ENCODE results near the gene METRN. TPM values are rescaled to one million over a fixed set of nuclear protein-coding genes. Genes with fewer than 3 reads are reported as not detected.

METRN gene
- total RNA-seq, 4 donors from 2014 or later = 13.3 to 29.5 (median 26.0) TPM

GRCh38 chr16:765488-765865 is 50.6 kb downstream of the METRN start:
- TF ChIP-seq CTCF (IDR thresholded peaks at IDR 0.05; ENCODE audit: low read depth) = no peak

GRCh38 chr16:766008-766819 is 51.3 kb downstream of the METRN start:
- no peak for TF ChIP-seq CTCF (IDR thresholded peaks at IDR 0.05; ENCODE audit: low read depth)

GRCh38 chr16:766820-767640 is 52.1 kb downstream of the METRN start:
- no peak for TF ChIP-seq CTCF (IDR thresholded peaks at IDR 0.05; ENCODE audit: low read depth)

- no peak for TF ChIP-seq CTCF (IDR thresholded peaks at IDR 0.05; ENCODE audit: low read depth)
Measured at GRCh38 chr16:767743-768235, 52.9 kb downstream of the METRN start.

- TF ChIP-seq CTCF (IDR thresholded peaks at IDR 0.05; ENCODE audit: low read depth) = no peak
Measured at GRCh38 chr16:768428-768827, 53.5 kb downstream of the METRN start.

Other genes with a start within 250 kb of the METRN start
- 10 to 100 TPM in 3 of 4 donors, 1 to 10 TPM in 1; 7.6 to 30.0 (median 13.3) TPM for gene CAPN15, start 187.4 kb upstream of the METRN start, total RNA-seq
- gene PRR35, start 154.7 kb upstream of the METRN start, total RNA-seq = not detected
- 1 to 10 TPM in 2 of 4 donors, under 1 TPM in 1, not detected in 1; 0.85 to 3.8 (median 2.0) TPM for gene NHLRC4, start 148.1 kb upstream of the METRN start, total RNA-seq
- gene PIGQ, start 145.2 kb upstream of the METRN start, total RNA-seq = 10 to 100 TPM in 3 of 4 donors, 1 to 10 TPM in 1; 9.5 to 42.0 (median 16.4) TPM
- 10 to 100 TPM in 2 of 4 donors, 1 to 10 TPM in 2; 7.7 to 32.2 (median 12.3) TPM for gene RAB40C, start 125.1 kb upstream of the METRN start, total RNA-seq
- 1 to 10 TPM in 1 of 4 donors, not detected in 3; 1.5 TPM for gene WFIKKN1, start 84.1 kb upstream of the METRN start, total RNA-seq
- 100 to 1,000 TPM in 3 of 4 donors, 10 to 100 TPM in 1; 72.2 to 199 (median 117) TPM for gene METTL26, start 78.8 kb upstream of the METRN start, total RNA-seq
- 10 to 100 TPM; 19.2 to 60.7 (median 39.7) TPM for gene MCRIP2, start 73.3 kb upstream of the METRN start, total RNA-seq
- gene WDR90, start 65.8 kb upstream of the METRN start, total RNA-seq = 10 to 100 TPM in 1 of 4 donors, 1 to 10 TPM in 3; 6.7 to 30.1 (median 8.4) TPM
- 10 to 100 TPM; 26.2 to 75.4 (median 37.8) TPM for gene RHOT2, start 47.0 kb upstream of the METRN start, total RNA-seq
- 1 to 10 TPM in 2 of 4 donors, under 1 TPM in 1, not detected in 1; 0.66 to 1.7 (median 1.3) TPM for gene RHBDL1, start 39.4 kb upstream of the METRN start, total RNA-seq
- 100 to 1,000 TPM; 107 to 244 (median 140) TPM for gene STUB1, start 34.7 kb upstream of the METRN start, total RNA-seq
- 10 to 100 TPM; 27.4 to 67.8 (median 49.3) TPM for gene JMJD8, start 30.8 kb upstream of the METRN start, total RNA-seq
- 10 to 100 TPM in 1 of 4 donors, 1 to 10 TPM in 3; 4.4 to 12.1 (median 6.4) TPM for gene WDR24, start 24.7 kb upstream of the METRN start, total RNA-seq
- gene FBXL16, start 9.3 kb upstream of the METRN start, total RNA-seq = not detected
- 10 to 100 TPM; 12.6 to 55.6 (median 23.7) TPM for gene ANTKMT, start 6.0 kb downstream of the METRN start, total RNA-seq
- 1 to 10 TPM in 2 of 4 donors, under 1 TPM in 1, not detected in 1; 0.44 to 2.5 (median 1.5) TPM for gene CCDC78, start 11.3 kb downstream of the METRN start, total RNA-seq
- gene HAGHL, start 12.0 kb downstream of the METRN start, total RNA-seq = 1 to 10 TPM; 1.1 to 5.6 (median 2.6) TPM
- 10 to 100 TPM; 17.6 to 39.0 (median 22.5) TPM for gene CIAO3, start 25.9 kb downstream of the METRN start, total RNA-seq
- gene MSLN, start 45.6 kb downstream of the METRN start, total RNA-seq = under 1 TPM in 2 of 4 donors, not detected in 2; 0.44 to 0.82 TPM
- gene RPUSD1, start 73.3 kb downstream of the METRN start, total RNA-seq = 10 to 100 TPM in 3 of 4 donors, 1 to 10 TPM in 1; 9.9 to 13.0 (median 11.7) TPM
- 10 to 100 TPM in 1 of 4 donors, 1 to 10 TPM in 3; 4.4 to 16.0 (median 8.9) TPM for gene CHTF18, start 73.5 kb downstream of the METRN start, total RNA-seq
- not detected for gene GNG13, start 85.6 kb downstream of the METRN start, total RNA-seq

All from subcutaneous adipose tissue (tissue), 4 donors.